Measurements from ENCODE around the gene VEPH1. TPM values are rescaled to one million over a fixed set of nuclear protein-coding genes. Genes with fewer than 3 reads are reported as not detected.

The VEPH1 gene
- polyA plus RNA-seq, 1 of the 3 experiments (the other 2 are of a cell fraction) = 6.0 TPM

DNA sequence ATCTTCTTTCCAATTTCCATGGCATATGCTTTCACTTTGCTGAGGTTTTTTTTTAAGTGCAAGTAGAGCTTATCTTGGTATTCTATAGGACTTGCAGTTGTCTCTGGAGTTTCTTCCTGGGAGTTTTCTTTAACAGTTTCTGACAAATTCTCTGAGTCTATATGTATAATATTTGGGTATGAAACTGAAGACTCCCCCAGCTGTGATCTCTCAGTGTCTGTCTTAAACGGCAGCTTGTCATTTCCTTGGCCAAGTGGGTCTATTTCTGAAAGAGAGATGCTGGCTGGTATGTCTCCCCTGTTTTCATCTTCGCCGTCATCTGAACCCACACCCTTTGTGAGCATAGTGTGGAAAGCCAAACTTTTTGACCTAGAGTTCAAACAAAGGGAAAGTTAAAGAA is 139.8 kb downstream of the VEPH1 start:
- WGBS (ENCODE audit: low lambda C conversion rate) = 38% methylated on average over 3 of the region's 3 CpGs
- ChIA-PET CTCF (interaction anchor here (0.8 to 1.6 kb wide), 3 partner anchors 11 to 159 kb away, joined by 3 read pairs; no protein-coding TSS in a partner anchor), POLR2A (no interaction called here)
- no peak for DNase-seq
- Histone ChIP-seq H3K9ac (peak overlapping the region; percentile 33), H3K27me3 (ENCODE audit: insufficient read depth) (no peaks in the 10 kb centered on the region), H3F3A (replicated peaks; ENCODE audit: insufficient read depth) (peaks cover 36% of the 10 kb centered on the region), H3K27ac (ENCODE audit: low read depth in 2 of 2, low read length in 1 of 2) (peak overlapping the region; percentile 70 to 85; a peak in 3 of 4 replicates), H3K4me3 (ENCODE audit: low read depth in 2 of 2, low read length in 1 of 2) (no peak overlapping the region; a peak in 1 of 4 replicates), H2AFZ (ENCODE audit: low read depth) (peak overlapping the region; percentile 37; the same call in 1 of the 2 replicates), H3K4me1 (ENCODE audit: control insufficient read depth in 1 of 2, insufficient read depth in 2 of 2, low read depth in 1 of 2, low read length in 1 of 2) (peaks cover 3 to 47% of the 10 kb centered on the region in 2 experiments), H3K79me2 (ENCODE audit: insufficient read depth) (no peaks in the 10 kb centered on the region), H3K9me3 (no peaks in the 10 kb centered on the region), H3K4me2 (peak overlapping the region; percentile 59), H3K9me2 (no peaks in the 10 kb centered on the region), H4K20me1 (ENCODE audit: insufficient read depth) (no peaks in the 10 kb centered on the region), H3K36me3 (replicated peaks in 1 of 2; ENCODE audit: control insufficient read depth in 1 of 2, insufficient read depth in 2 of 2, low read length in 1 of 2) (no peaks in the 10 kb centered on the region)
- TF ChIP-seq, protein P1, sequence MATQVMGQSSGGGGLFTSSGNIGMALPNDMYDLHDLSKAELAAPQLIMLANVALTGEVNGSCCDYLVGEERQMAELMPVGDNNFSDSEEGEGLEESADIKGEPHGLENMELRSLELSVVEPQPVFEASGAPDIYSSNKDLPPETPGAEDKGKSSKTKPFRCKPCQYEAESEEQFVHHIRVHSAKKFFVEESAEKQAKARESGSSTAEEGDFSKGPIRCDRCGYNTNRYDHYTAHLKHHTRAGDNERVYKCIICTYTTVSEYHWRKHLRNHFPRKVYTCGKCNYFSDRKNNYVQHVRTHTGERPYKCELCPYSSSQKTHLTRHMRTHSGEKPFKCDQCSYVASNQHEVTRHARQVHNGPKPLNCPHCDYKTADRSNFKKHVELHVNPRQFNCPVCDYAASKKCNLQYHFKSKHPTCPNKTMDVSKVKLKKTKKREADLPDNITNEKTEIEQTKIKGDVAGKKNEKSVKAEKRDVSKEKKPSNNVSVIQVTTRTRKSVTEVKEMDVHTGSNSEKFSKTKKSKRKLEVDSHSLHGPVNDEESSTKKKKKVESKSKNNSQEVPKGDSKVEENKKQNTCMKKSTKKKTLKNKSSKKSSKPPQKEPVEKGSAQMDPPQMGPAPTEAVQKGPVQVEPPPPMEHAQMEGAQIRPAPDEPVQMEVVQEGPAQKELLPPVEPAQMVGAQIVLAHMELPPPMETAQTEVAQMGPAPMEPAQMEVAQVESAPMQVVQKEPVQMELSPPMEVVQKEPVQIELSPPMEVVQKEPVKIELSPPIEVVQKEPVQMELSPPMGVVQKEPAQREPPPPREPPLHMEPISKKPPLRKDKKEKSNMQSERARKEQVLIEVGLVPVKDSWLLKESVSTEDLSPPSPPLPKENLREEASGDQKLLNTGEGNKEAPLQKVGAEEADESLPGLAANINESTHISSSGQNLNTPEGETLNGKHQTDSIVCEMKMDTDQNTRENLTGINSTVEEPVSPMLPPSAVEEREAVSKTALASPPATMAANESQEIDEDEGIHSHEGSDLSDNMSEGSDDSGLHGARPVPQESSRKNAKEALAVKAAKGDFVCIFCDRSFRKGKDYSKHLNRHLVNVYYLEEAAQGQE (IDR thresholded peaks at IDR 0.05; ENCODE audit: low read depth, low read length) = no peak
- TF ChIP-seq EP300 (IDR thresholded peaks at IDR 0.05; ENCODE audit: borderline replicate concordance in 1 of 2, low read depth in 1 of 2, low read length in 1 of 2) (peak; percentile 73 to 95), JUND (IDR thresholded peaks at IDR 0.05) (peak; percentile 68), IRF3 (IDR thresholded peaks at IDR 0.05; ENCODE audit: low read depth, low read length) (no peak), SMC3 (IDR thresholded peaks at IDR 0.05; ENCODE audit: low read depth, low read length) (no peak), MXI1 (IDR thresholded peaks at IDR 0.05; ENCODE audit: low read depth, low read length) (no peak), SIN3A (IDR thresholded peaks at IDR 0.05; ENCODE audit: borderline replicate concordance, low read depth, low read length) (peak; percentile 84; the same call in 1 of the 2 replicates), NRF1 (IDR thresholded peaks at IDR 0.05; ENCODE audit: low read depth, low read length) (no peak), MEF2A (IDR thresholded peaks at IDR 0.05; ENCODE audit: borderline replicate concordance, low read depth) (peak; percentile 53; the same call in 1 of the 2 replicates), RXRA (IDR thresholded peaks at IDR 0.05; ENCODE audit: borderline replicate concordance, low read depth) (peak; percentile 76; the same call in 1 of the 2 replicates), GABPA (IDR thresholded peaks at IDR 0.05; ENCODE audit: low read depth) (no peak), POLR2AphosphoS5 (IDR thresholded peaks at IDR 0.05; ENCODE audit: low read depth, low read length) (peak; percentile 79), RAD21 (IDR thresholded peaks at IDR 0.05; ENCODE audit: low read length) (no peak), FOXJ3 (CRISPR knock-in tag; IDR thresholded peaks at IDR 0.05) (no peak), FOSL2 (IDR thresholded peaks at IDR 0.05; ENCODE audit: borderline replicate concordance, low read depth) (0 out of 2 replicates have a peak, but pooled peaks have one; percentile 29), FOXM1 (IDR thresholded peaks at IDR 0.05; ENCODE audit: low read depth) (peak; percentile 85), TEAD4 (IDR thresholded peaks at IDR 0.05; ENCODE audit: borderline replicate concordance, insufficient read depth) (peak; percentile 93), TCF12 (IDR thresholded peaks at IDR 0.05) (peak; percentile 99), NFIC (IDR thresholded peaks at IDR 0.05; ENCODE audit: borderline replicate concordance) (peak; percentile 81), ELF1 (IDR thresholded peaks at IDR 0.05) (no peak), RFX5 (IDR thresholded peaks at IDR 0.05; ENCODE audit: low read length) (no peak)
- TF ChIP-seq, protein P2, sequence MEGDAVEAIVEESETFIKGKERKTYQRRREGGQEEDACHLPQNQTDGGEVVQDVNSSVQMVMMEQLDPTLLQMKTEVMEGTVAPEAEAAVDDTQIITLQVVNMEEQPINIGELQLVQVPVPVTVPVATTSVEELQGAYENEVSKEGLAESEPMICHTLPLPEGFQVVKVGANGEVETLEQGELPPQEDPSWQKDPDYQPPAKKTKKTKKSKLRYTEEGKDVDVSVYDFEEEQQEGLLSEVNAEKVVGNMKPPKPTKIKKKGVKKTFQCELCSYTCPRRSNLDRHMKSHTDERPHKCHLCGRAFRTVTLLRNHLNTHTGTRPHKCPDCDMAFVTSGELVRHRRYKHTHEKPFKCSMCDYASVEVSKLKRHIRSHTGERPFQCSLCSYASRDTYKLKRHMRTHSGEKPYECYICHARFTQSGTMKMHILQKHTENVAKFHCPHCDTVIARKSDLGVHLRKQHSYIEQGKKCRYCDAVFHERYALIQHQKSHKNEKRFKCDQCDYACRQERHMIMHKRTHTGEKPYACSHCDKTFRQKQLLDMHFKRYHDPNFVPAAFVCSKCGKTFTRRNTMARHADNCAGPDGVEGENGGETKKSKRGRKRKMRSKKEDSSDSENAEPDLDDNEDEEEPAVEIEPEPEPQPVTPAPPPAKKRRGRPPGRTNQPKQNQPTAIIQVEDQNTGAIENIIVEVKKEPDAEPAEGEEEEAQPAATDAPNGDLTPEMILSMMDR (IDR thresholded peaks at IDR 0.05) = no peak
- TF ChIP-seq, protein P3, sequence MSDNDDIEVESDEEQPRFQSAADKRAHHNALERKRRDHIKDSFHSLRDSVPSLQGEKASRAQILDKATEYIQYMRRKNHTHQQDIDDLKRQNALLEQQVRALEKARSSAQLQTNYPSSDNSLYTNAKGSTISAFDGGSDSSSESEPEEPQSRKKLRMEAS (IDR thresholded peaks at IDR 0.05; ENCODE audit: low read depth) = no peak
- TF ChIP-seq, protein P4, sequence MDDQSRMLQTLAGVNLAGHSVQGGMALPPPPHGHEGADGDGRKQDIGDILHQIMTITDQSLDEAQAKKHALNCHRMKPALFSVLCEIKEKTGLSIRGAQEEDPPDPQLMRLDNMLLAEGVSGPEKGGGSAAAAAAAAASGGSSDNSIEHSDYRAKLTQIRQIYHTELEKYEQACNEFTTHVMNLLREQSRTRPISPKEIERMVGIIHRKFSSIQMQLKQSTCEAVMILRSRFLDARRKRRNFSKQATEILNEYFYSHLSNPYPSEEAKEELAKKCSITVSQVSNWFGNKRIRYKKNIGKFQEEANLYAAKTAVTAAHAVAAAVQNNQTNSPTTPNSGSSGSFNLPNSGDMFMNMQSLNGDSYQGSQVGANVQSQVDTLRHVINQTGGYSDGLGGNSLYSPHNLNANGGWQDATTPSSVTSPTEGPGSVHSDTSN (IDR thresholded peaks at IDR 0.05) = peak; percentile 93

Data from SK-N-SH (cell line).